ENCODE data around the gene USP6. TPM values are rescaled to one million over a fixed set of nuclear protein-coding genes. Genes with fewer than 3 reads are reported as not detected.
"Not testable (repeated sequence)": the region's sequence is repeated elsewhere in the genome, so short reads cannot be mapped to it uniquely, and the experiment has no call there.

The USP6 gene
- total RNA-seq, 1 donor from 2014 or later = not detected

DNA sequence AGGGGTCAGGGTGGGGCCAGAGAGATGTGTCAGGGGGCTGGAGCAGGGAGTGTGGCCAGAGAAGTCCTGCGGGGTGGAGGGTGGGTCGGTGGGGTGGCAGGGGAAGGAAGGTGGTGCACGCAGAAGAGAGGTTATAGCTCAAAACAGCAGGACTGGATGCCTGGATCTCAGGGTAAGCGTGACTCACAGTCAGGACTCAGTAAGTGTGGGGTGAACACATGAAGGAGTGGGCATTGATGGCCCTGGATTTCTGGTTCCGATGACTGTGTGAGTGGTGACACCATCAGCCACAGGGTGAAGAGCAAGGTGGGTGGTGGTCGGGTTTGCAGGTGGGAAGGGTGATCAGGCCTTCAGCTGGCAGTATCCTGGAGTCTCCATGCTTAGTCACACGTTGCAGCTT, 6.2 kb downstream of the USP6 start:
- not testable (repeated sequence) for DNase-seq

DNA sequence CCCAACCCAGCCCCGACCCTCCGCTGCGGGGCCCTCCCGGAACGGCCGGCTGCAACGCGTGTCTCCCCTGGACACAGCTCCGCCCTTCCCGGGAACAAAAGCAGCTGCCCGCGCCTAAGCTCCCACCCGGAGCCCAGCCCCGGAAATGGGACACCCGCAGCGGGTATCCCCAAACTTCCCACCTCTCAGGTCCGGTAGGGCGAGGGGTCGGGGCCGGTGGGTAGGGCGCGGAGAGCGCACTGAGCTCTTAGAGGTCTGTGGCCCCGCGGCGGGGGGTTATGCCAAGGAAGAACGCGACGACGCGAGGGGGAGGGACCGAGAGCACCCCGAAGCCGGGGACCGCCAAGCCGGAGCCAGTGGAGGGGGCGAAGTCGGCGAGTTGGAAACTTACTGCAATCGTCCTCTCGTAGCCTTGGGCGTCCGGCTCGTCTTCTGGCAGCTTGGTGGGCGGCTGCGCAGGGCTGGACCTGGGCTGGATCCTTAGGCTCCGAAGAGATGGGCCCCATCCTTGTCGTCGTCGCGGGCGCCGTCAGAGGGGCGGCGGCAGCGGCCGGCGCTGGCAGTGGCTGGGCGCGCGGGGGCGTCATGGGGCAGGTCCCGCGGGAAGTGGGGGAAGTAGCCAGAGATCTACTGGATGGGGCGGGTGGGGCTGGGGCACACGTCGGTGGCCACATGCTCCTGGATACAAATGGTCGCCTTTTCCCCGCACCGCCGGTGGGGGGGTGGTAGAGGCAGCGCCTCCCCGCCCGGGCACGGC, 6.9 kb downstream of the USP6 start:
- DNase-seq = no peak

DNA sequence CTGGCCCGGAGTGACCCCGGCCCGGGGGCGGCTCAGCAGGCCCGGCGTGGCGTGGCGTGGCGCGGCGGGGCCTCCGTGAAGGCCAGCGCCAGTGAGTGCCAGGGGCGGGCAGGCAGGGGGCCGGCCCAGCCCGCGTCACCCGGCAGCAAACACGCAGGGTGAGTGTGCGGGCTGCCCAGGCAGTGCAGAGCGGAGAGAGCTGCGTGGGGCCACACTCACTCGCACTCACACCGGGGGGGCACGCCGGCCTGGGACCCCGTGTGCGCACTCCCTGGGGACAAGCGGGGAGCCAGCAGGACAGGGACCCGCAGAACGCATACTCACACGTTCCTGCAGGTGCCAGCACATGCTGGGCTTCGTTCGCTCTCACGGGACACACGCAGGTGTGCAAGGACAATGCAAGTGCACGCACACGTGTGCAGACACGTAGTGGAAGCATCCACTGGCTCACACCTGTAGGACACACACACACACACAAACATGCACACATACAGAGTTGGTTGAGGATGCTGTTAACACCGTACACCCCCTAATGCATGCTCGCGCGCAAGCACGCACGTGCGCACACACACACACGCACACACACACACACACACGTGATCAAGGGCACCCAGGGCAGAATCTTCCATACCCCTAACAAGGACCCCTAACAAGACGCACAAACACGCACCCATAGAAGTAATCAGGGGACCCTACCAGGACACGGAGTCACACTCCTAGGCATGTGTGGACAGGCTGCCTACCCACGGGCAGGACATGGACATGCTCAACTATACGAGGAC, 7.7 kb downstream of the USP6 start:
- no peak for DNase-seq

DNA sequence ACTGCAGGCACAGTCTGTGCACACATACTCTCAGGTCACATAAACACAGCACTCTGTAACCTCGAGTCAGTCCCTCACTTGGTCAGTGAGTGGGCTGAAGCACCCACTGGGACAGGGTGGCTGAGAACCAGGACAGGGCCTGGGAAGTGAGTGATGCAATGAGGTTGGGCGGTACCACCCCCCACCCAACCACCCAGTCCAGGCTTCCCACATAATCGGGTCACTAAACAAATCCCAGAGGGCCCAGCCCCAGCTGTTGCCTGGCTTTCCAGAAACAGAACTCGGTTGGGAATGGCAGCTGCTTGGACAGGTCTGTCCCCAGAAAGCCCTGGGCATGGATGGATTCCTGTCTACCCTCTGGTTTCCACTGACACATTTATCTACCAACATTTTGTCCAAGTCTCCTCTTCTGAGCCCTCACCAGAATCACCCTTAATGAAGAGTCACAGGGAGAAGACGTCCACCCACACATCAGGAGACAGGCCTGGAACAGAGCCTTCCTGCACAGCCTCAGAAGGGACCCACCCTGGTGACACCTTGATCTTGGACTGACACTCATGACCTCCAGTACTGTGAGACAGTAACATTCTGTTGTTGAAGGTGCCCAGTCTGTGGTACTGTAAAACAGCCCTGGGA, 8.4 kb downstream of the USP6 start:
- DNase-seq = not testable (repeated sequence)

- not testable (repeated sequence) for DNase-seq
Measured at GRCh38 chr17:5124896-5125295, 9.1 kb downstream of the USP6 start.

- DNase-seq = no peak
Measured at GRCh38 chr17:5126719-5127488, 11.1 kb downstream of the USP6 start.

DNA sequence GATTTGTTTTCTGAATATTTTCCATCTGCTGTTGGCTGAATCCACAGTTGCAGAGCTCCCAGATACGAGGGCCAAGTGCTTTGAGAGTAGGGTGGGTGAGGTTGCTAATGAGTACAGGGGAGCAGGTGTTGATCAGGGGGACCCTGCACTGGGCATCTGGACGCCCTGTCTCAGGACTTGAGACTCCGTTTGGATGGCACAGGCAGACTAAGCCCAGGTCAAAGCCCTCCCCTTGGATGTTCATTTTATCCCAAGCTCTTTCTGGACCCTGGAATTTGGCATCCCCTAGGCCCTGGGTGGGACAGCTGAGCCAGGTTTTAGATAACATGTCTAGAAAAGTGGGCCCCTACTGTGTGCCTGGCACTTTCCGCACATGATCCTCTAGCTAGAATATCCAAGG, 12.1 kb downstream of the USP6 start:
- DNase-seq = no peak

- not testable (repeated sequence) for DNase-seq
Measured at GRCh38 chr17:5128387-5128786, 12.6 kb downstream of the USP6 start.

DNA sequence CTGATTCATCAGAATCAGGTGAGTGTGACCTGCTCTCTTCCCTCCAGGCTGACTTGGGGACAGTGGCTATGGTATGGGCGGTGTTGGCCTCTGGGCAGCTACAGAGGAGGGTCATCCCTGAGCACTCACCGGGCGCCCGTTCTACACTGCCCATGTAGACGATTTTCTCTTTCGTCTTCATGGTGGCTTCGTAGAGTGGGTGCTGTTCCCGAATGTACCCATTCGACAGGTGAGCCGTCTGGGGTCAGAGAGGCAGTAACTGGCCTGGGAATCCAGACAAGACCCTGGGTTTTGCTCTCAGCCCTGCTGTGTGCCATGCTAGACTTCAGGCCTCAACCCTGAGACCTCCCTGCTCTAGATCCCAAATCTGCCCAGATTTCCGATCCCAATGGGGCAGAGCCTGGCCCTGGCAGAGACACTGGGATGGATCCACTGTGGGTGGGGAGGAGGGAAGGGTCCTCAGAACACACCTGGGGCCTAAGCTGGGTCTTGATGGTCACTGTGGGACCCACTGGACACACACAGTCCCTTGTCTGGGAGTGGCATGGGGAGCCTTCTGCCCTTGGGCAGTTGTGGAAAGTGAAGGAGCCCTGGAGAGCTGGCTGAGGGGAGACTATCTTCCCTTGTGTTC, 13.2 kb downstream of the USP6 start:
- DNase-seq = no peak

DNA sequence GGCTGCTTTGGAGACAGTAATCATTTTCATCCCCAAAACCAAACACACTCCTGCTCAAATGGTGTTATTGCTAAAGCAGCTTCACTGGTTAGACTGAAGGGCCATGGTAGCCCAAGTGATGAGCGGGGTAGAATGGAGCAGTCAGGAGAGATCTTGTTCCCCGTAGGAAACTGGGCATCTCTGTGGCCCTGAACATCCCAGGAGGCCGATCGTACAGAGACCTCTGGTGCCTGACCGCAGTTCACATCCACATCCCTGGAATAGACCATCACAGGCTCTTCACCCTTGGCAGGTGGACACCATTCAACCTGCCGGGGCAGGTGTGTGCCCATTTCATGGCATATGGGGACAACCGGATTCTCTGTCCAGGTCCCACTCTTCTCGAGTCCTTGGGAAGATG, 13.9 kb downstream of the USP6 start:
- DNase-seq = not testable (repeated sequence)

- DNase-seq = not testable (repeated sequence)
Measured at GRCh38 chr17:5130261-5130660, 14.4 kb downstream of the USP6 start.

DNA sequence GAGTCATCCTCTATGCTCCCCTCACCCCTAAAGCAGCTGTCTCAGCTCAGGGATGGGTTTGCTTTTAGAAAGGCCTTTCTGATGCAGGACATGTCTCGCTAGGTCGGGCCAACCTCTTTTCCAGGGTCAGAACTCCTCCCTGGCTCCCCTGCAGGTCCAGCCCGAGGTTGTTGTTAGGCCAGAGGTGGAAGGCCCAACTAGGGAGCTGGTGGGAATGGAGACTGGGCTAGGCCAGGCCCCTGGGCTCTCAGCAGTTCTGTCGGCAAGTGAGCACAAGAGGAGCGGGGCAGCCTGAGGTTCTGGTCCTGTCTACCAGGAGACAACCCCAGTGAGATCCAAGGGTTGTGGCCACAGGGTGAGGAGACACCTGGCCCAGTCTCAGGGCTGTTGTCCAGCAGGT, 14.9 kb downstream of the USP6 start:
- not testable (repeated sequence) for DNase-seq

GRCh38 chr17:5131146-5131715, 15.4 kb downstream of the USP6 start:
- no peak for DNase-seq

DNA sequence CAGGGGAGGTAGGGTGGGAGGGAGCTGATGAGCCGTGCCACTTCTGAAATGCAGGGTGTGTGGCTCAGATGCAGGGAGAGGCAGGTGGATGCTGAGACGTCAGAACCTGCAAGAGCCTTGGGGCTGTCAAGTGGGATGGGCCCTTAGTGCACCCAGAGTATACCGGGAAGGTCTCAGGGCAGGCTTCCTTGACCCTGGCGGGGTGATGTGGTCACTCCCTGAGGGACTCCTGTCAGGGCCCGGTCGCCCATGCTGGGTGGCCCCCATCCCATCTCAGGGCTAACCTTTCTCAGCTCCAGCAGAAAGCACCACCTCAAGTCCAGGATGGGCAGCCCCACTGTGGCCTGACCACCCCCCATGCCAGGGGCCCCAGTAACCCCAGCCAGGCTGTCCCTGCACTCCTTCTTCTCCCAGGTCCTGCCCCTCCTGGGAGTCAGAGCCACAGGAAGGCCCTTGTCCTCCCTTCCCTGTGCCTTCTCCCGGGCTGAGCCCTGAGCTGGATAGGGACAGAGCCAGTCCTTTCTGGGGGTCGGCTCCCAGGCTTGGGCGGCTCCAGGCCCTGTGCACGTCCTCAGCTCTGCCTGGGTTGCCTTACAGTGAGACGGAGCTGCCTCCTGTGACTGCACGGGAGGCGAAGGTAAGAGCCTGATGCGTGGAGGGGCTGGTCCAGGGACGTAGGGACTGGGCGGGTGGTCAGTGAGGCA, 16.1 kb downstream of the USP6 start:
- DNase-seq = not testable (repeated sequence)

DNA sequence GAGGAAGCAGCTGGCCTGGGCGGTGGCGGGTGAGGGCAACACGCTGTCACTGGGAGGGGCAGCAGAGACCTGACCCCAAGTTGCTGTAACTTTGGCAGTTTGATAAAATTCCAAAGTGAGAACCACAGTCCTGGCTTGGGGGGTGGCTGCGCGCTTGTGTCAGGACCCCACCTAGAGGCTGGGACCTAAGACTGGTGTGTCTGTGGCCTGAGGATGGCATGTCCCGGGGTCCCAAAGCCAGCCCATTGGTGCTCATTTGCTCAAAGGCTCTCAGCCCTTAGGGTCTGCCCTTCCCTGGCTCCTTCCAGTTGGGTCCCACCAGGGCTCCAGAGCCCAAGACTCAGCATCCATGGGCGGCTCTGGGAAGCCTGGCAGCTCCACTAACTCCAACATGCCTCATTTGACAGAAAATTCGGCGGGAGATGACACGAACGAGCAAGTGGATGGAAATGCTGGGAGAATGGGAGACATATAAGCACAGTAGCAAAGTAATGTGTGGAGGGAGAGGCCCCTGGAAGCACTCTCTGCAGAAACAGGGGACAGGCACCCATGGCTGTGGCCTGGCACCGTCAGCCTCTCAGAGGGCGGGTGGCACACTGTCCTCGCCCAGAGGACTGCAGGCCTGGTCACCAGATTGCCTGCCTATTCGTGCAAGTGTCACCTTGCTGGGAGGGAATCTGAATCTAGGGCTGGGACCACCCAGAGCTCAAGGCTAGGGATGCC, 16.8 kb downstream of the USP6 start:
- not testable (repeated sequence) for DNase-seq

DNA sequence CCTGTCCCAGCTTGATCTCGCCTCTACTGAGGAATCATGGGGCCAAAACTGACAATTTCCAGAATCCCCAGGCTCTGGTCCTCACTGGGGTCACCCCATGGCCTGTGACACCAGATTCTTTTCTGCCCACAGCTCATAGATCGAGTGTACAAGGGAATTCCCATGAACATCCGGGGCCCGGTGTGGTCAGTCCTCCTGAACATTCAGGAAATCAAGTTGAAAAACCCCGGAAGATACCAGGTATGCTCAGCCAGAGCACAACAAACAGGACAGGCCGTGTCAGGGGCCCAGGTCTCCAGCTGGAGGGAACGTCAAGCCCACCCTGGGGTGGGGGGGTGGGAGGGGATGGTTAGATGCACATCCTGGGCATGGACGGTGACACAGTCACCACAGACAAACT, 17.5 kb downstream of the USP6 start:
- no peak for DNase-seq

DNA sequence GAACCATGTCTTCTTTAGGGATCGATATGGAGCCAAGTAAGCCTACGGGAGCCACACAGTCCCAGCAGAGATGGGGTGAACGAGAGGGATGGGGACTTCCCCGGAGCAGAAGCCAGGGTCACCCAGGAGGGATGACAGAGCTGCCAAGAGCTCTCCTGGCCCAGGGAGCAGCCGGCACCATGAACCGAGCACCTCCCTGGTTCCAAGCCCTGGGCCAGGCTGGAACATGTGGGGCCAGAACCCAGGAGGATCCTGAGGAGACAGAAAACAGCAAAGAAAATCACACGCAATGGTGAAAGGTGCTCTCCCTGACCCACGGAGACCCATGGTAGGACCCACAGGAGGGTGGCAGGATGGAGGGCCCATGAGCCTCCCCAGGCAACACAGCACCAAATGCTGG, 18.1 kb downstream of the USP6 start:
- not testable (repeated sequence) for DNase-seq

DNA sequence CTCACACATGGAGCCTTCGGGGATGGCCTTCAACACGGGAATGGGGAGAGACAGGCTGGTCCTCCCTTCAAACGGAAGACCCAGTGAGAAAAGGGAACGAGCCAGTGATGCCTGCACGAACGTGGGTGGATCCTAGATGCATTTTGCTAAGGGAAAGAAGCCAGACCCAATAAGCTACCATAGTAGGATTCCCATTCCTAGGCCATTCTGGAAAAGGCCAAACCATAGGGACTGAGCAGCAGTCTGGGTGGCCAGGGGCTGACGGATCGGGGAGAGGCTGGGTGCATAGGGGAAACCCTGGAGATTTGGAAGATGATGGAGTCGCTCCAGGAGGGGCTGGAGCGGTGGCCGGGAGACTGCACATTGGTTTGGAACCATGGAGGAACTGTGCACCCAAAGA, 18.7 kb downstream of the USP6 start:
- not testable (repeated sequence) for DNase-seq

DNA sequence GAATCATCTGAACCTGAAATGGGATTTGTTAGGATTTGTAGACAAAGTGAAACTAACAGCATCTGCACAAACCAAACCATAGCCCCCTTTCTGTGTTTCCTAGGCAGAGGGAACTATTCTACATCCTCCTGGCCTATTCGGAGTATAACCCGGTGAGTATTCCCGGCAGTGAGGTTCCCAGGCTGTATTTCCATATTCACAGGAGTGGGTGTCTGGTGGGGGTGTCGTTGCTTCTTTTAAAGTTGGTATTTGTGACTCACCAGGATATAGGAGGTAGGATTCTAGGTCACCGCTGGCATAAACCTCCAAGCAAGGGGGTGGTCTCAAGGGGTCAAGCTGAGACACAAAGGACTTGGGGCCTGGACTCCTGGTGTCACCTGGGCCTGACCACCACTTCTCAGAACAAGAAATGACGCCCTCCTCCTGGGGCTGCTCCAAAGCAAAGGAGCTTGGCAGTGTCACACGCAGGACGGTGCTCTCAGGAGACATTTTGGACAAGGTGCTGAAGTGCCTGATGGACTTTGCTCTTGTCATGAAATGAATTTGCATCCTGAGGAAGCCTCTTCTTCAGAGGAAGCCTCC, 19.4 kb downstream of the USP6 start:
- not testable (repeated sequence) for DNase-seq
